ENCODE results near the gene CHRNA1.

The CHRNA1 gene

GRCh38 chr2:174703430-174703829 is 60.8 kb downstream of the CHRNA1 start:
- no peak for TF ChIP-seq CTCF (IDR thresholded peaks at IDR 0.05; ENCODE audit: insufficient read depth, low read depth, low read length, missing control alignments)
- DNase-seq (ENCODE audit: low read depth) = no peak
- H3K4me3 ChIP-seq (ENCODE audit: low read depth, low read length) = no peak overlapping the region

- TF ChIP-seq CTCF (IDR thresholded peaks at IDR 0.05; ENCODE audit: insufficient read depth, low read depth, low read length, missing control alignments) = no peak
- no peak overlapping the region for H3K4me3 ChIP-seq (ENCODE audit: low read depth, low read length)
- DNase-seq (ENCODE audit: low read depth) = no peak
Measured at GRCh38 chr2:174702541-174702940, 61.7 kb downstream of the CHRNA1 start.

GRCh38 chr2:174699993-174700766 is 64.1 kb downstream of the CHRNA1 start:
- TF ChIP-seq CTCF (IDR thresholded peaks at IDR 0.05; ENCODE audit: insufficient read depth, low read depth, low read length, missing control alignments) = peak; percentile 59
- DNase-seq (ENCODE audit: low read depth) = peak; percentile 65

More at GRCh38 chr2:174699993-174700766, 64.1 kb downstream of the CHRNA1 start:
- H3K4me3 ChIP-seq (ENCODE audit: low read depth, low read length) = no peak overlapping the region

All from GM12865 (cell line).